Measurements from ENCODE around the gene EFNA5. TPM values are rescaled to one million over a fixed set of nuclear protein-coding genes. Genes with fewer than 3 reads are reported as not detected.

Gene EFNA5
- total and polyA plus RNA-seq, 10 of the 15 experiments (the other 5 are each of a cell fraction or from before 2014, with no cell fraction given): 0.19 to 12.6 (median 3.9) TPM

DNA sequence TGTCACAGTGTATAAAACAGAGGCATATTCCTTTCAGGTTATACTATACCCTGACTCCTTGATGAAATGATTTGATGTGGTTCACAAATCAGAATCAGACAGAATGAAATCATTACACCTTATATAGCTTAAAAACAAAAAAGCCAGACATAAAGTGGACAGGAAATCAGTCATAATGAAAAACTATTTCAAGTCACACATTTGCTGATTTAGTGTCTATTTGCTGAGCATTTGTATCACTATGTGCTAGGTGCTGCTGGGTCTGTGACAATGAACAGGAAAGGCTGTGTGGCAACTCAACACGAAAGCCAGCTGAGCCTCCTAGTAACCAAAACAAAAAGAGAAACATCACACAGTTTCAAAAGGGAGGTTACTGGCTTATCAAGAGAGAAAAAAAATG is 194.0 kb downstream of the EFNA5 start (continued):
- TF ChIP-seq, protein P1, sequence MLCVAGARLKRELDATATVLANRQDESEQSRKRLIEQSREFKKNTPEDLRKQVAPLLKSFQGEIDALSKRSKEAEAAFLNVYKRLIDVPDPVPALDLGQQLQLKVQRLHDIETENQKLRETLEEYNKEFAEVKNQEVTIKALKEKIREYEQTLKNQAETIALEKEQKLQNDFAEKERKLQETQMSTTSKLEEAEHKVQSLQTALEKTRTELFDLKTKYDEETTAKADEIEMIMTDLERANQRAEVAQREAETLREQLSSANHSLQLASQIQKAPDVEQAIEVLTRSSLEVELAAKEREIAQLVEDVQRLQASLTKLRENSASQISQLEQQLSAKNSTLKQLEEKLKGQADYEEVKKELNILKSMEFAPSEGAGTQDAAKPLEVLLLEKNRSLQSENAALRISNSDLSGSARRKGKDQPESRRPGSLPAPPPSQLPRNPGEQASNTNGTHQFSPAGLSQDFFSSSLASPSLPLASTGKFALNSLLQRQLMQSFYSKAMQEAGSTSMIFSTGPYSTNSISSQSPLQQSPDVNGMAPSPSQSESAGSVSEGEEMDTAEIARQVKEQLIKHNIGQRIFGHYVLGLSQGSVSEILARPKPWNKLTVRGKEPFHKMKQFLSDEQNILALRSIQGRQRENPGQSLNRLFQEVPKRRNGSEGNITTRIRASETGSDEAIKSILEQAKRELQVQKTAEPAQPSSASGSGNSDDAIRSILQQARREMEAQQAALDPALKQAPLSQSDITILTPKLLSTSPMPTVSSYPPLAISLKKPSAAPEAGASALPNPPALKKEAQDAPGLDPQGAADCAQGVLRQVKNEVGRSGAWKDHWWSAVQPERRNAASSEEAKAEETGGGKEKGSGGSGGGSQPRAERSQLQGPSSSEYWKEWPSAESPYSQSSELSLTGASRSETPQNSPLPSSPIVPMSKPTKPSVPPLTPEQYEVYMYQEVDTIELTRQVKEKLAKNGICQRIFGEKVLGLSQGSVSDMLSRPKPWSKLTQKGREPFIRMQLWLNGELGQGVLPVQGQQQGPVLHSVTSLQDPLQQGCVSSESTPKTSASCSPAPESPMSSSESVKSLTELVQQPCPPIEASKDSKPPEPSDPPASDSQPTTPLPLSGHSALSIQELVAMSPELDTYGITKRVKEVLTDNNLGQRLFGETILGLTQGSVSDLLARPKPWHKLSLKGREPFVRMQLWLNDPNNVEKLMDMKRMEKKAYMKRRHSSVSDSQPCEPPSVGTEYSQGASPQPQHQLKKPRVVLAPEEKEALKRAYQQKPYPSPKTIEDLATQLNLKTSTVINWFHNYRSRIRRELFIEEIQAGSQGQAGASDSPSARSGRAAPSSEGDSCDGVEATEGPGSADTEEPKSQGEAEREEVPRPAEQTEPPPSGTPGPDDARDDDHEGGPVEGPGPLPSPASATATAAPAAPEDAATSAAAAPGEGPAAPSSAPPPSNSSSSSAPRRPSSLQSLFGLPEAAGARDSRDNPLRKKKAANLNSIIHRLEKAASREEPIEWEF (IDR thresholded peaks at IDR 0.05; ENCODE audit: insufficient replicate concordance, low read depth, low read length): peak; percentile 42
- TF ChIP-seq IKZF1 (conservative IDR thresholded peaks at IDR 0.05) (peak; percentile 64; the same call in 1 of the 2 replicates), HDGF (IDR thresholded peaks at IDR 0.05) (no peak), EGR1 (IDR thresholded peaks at IDR 0.05; ENCODE audit: borderline replicate concordance in 1 of 2, low read depth in 2 of 2, low read length in 2 of 2) (no peak), ATF7 (IDR thresholded peaks at IDR 0.05; ENCODE audit: low read depth) (peak; percentile 90), SIX5 (IDR thresholded peaks at IDR 0.05; ENCODE audit: low read depth, low read length, severe bottlenecking) (peak; percentile 7), ZNF622 (IDR thresholded peaks at IDR 0.05) (no peak), POLR2A (IDR thresholded peaks at IDR 0.05; ENCODE audit: low read depth, low read length) (no peak), PAX5 (IDR thresholded peaks at IDR 0.05; ENCODE audit: borderline replicate concordance, low read depth, low read length) (peak; percentile 63; the same call in 1 of the 2 replicates), STAT1 (conservative IDR thresholded peaks at IDR 0.05) (no peak), IRF4 (IDR thresholded peaks at IDR 0.05; ENCODE audit: low read depth, low read length) (peak; percentile 88), CHD4 (IDR thresholded peaks at IDR 0.05) (no peak), IKZF2 (IDR thresholded peaks at IDR 0.05) (peak; percentile 71 to 86), NFYB (IDR thresholded peaks at IDR 0.05; ENCODE audit: insufficient read depth, low read depth, low read length) (no peak), NFIC (IDR thresholded peaks at IDR 0.05; ENCODE audit: low read depth, low read length) (peak; percentile 96), CEBPB (IDR thresholded peaks at IDR 0.05; ENCODE audit: borderline replicate concordance in 1 of 2, low read depth in 2 of 2, low read length in 2 of 2) (peak in 1 of 2 experiments; percentile 77; a peak in 1 of 4 replicates), JUND (IDR thresholded peaks at IDR 0.05; ENCODE audit: low read depth, low read length) (peak; percentile 85)
- TF ChIP-seq, protein P2, sequence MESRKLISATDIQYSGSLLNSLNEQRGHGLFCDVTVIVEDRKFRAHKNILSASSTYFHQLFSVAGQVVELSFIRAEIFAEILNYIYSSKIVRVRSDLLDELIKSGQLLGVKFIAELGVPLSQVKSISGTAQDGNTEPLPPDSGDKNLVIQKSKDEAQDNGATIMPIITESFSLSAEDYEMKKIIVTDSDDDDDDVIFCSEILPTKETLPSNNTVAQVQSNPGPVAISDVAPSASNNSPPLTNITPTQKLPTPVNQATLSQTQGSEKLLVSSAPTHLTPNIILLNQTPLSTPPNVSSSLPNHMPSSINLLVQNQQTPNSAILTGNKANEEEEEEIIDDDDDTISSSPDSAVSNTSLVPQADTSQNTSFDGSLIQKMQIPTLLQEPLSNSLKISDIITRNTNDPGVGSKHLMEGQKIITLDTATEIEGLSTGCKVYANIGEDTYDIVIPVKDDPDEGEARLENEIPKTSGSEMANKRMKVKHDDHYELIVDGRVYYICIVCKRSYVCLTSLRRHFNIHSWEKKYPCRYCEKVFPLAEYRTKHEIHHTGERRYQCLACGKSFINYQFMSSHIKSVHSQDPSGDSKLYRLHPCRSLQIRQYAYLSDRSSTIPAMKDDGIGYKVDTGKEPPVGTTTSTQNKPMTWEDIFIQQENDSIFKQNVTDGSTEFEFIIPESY (IDR thresholded peaks at IDR 0.05): no peak
- TF ChIP-seq, protein P3, sequence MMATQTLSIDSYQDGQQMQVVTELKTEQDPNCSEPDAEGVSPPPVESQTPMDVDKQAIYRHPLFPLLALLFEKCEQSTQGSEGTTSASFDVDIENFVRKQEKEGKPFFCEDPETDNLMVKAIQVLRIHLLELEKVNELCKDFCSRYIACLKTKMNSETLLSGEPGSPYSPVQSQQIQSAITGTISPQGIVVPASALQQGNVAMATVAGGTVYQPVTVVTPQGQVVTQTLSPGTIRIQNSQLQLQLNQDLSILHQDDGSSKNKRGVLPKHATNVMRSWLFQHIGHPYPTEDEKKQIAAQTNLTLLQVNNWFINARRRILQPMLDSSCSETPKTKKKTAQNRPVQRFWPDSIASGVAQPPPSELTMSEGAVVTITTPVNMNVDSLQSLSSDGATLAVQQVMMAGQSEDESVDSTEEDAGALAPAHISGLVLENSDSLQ (IDR thresholded peaks at IDR 0.05): peak; percentile 45; the same call in 1 of the 2 replicates
- TF ChIP-seq, protein P4, sequence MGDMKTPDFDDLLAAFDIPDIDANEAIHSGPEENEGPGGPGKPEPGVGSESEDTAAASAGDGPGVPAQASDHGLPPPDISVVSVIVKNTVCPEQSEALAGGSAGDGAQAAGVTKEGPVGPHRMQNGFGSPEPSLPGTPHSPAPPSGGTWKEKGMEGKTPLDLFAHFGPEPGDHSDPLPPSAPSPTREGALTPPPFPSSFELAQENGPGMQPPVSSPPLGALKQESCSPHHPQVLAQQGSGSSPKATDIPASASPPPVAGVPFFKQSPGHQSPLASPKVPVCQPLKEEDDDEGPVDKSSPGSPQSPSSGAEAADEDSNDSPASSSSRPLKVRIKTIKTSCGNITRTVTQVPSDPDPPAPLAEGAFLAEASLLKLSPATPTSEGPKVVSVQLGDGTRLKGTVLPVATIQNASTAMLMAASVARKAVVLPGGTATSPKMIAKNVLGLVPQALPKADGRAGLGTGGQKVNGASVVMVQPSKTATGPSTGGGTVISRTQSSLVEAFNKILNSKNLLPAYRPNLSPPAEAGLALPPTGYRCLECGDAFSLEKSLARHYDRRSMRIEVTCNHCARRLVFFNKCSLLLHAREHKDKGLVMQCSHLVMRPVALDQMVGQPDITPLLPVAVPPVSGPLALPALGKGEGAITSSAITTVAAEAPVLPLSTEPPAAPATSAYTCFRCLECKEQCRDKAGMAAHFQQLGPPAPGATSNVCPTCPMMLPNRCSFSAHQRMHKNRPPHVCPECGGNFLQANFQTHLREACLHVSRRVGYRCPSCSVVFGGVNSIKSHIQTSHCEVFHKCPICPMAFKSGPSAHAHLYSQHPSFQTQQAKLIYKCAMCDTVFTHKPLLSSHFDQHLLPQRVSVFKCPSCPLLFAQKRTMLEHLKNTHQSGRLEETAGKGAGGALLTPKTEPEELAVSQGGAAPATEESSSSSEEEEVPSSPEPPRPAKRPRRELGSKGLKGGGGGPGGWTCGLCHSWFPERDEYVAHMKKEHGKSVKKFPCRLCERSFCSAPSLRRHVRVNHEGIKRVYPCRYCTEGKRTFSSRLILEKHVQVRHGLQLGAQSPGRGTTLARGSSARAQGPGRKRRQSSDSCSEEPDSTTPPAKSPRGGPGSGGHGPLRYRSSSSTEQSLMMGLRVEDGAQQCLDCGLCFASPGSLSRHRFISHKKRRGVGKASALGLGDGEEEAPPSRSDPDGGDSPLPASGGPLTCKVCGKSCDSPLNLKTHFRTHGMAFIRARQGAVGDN (IDR thresholded peaks at IDR 0.05): peak; percentile 33; the same call in 1 of the 2 replicates
